ENCODE results near the gene ZNRD2. TPM values are rescaled to one million over a fixed set of nuclear protein-coding genes. Genes with fewer than 3 reads are reported as not detected.

Gene ZNRD2
- total and polyA plus RNA-seq, 2 experiments from 2014 or later = 20.5 to 52.4 TPM

DNA sequence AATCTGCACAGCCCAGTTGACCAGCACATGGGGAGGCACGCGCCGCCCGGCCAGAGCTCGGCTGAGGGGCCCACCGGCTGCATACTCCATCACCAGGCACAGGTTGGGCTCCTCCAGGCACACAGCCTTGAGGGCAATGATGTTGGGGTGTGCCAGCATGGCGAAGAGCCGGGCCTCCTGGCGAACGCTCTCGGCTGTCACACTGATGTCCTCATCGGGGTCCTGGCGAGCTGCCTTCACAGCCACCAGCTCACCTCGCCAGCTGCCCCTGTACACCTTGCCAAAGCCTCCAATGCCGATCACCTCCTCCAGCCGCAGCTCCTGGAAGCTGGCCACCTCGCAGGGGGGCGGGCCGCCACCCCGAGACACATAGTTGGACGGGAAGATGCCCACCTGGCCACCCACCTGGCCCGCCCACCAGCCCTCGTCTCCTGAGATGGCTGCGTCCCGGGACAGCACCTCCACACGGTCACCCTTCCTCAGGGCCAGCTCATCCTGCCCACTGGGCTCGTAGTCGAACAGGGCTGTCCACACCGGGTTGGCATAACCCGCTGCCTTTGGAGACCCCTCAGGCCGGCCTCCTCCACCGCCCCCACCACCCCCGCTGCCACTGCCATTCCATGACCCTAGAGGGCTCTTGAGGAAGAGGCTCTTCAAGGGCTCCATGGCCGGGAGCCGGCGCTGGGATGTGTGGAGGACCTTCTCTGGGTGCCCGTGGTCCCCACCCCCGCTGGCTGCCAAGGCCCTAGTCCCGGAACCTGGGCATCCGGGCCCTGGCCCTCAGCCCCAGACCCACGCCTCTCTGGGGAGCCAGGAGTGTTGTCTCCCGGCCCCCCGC lies 43.0 kb downstream of the ZNRD2 start:
- Histone ChIP-seq H3K9me3 (ENCODE audit: low read depth) (no peaks in the 10 kb centered on the region), H3K79me2 (peaks cover 77% of the 10 kb centered on the region), H4K20me1 (ENCODE audit: insufficient read depth, poor library complexity, severe bottlenecking) (peaks cover 51% of the 10 kb centered on the region), H3K9me2 (replicated peaks; ENCODE audit: insufficient read depth) (no peaks in the 10 kb centered on the region), H3K4me1 (ENCODE audit: insufficient read depth) (peaks cover 25% of the 10 kb centered on the region), H3K27ac (peak overlapping the region; percentile 88), H3K36me3 (replicated peaks; ENCODE audit: insufficient read depth, low read depth) (no peaks in the 10 kb centered on the region), H3K27me3 (no peaks in the 10 kb centered on the region), H2AFZ (peak overlapping the region; percentile 29), H3K4me3 (peak overlapping the region; percentile 32), H3K4me2 (peak overlapping the region; percentile 88)
- 53% methylated on average over 36 of the region's 43 CpGs for WGBS (ENCODE audit: low lambda C conversion rate, missing lambda C conversion rate)
- peak; percentile 58 for DNase-seq (ENCODE audit: low spot score)
- TF ChIP-seq, protein P1, sequence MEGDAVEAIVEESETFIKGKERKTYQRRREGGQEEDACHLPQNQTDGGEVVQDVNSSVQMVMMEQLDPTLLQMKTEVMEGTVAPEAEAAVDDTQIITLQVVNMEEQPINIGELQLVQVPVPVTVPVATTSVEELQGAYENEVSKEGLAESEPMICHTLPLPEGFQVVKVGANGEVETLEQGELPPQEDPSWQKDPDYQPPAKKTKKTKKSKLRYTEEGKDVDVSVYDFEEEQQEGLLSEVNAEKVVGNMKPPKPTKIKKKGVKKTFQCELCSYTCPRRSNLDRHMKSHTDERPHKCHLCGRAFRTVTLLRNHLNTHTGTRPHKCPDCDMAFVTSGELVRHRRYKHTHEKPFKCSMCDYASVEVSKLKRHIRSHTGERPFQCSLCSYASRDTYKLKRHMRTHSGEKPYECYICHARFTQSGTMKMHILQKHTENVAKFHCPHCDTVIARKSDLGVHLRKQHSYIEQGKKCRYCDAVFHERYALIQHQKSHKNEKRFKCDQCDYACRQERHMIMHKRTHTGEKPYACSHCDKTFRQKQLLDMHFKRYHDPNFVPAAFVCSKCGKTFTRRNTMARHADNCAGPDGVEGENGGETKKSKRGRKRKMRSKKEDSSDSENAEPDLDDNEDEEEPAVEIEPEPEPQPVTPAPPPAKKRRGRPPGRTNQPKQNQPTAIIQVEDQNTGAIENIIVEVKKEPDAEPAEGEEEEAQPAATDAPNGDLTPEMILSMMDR (IDR thresholded peaks at IDR 0.05; ENCODE audit: poor library complexity) = no peak
- no peak for TF ChIP-seq EZH2phosphoT487 (IDR thresholded peaks at IDR 0.05; ENCODE audit: low read depth, severe bottlenecking, unreplicated experiment)
- no peak for TF ChIP-seq EZH2 (IDR thresholded peaks at IDR 0.05; ENCODE audit: borderline replicate concordance)

DNA sequence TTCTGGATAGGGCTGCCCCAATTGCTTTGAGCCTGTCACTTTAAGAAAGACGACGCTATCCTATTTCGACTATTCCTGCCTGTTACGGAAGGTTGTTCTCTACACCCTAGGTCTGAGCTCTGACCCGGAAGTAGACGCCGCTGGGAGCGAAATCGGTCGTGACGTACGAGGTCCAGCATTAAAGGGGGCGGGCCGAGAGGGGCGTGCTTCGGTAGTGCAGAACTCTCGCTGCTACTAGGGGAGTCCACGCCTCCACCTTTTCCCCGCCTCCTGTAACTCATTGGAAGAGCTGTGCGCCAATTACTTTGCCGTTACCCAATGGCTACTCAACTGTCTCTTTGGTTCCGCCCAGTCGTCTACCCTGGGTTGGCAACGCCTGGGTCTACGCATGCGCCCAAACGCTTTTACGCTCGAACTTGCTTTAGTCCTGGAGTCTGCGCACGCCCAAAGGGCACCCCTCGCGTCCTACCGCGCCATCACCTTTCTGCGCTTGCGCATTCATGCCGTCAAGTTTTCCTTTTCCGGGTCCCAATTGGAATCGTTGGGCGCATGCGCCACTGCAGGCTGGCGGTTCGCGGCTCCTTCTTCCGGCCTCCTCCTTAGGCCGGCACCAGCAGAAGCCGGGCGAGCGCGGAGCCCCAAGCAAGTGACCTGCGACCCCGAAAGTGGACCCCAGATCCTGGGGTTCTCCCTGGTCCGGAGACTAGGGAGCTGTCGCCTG lies 45.1 kb downstream of the ZNRD2 start, which contains the start of gene PCNX3:
Gene PCNX3, plus strand, starts transcription at position 548 of the 721 bp plus-strand sequence. CDS start 536 bp downstream, outside the sequence.
- H3K27me3 ChIP-seq = no peaks in the 10 kb centered on the region
- under 1% methylated on average over 55 of the region's 55 CpGs for WGBS (ENCODE audit: low lambda C conversion rate, missing lambda C conversion rate)
- TF ChIP-seq EZH2phosphoT487 (IDR thresholded peaks at IDR 0.05; ENCODE audit: low read depth, severe bottlenecking, unreplicated experiment) (no peak), EZH2 (IDR thresholded peaks at IDR 0.05; ENCODE audit: borderline replicate concordance) (no peak)
- TF ChIP-seq, protein P1 (IDR thresholded peaks at IDR 0.05; ENCODE audit: poor library complexity) = no peak
- H3K4me3 ChIP-seq = peak within 1 kb of the TSS; percentile 81
- peaks cover 31% of the 10 kb centered on the region for H4K20me1 ChIP-seq (ENCODE audit: insufficient read depth, poor library complexity, severe bottlenecking)
- DNase-seq (ENCODE audit: low spot score) = peak; percentile 100
- H3K36me3 ChIP-seq (replicated peaks; ENCODE audit: insufficient read depth, low read depth) = no peaks in the 10 kb centered on the region
- H3K4me2 ChIP-seq = peak within 1 kb of the TSS; percentile 91
- H3K9me3 ChIP-seq (ENCODE audit: low read depth) = no peaks in the 10 kb centered on the region
- no peak within 1 kb of the TSS for H2AFZ ChIP-seq
- peaks cover 68% of the 10 kb centered on the region for H3K79me2 ChIP-seq
- peaks cover 25% of the 10 kb centered on the region for H3K4me1 ChIP-seq (ENCODE audit: insufficient read depth)
- peak within 1 kb of the TSS; percentile 88 for H3K27ac ChIP-seq
- no peaks in the 10 kb centered on the region for H3K9me2 ChIP-seq (replicated peaks; ENCODE audit: insufficient read depth)

DNA sequence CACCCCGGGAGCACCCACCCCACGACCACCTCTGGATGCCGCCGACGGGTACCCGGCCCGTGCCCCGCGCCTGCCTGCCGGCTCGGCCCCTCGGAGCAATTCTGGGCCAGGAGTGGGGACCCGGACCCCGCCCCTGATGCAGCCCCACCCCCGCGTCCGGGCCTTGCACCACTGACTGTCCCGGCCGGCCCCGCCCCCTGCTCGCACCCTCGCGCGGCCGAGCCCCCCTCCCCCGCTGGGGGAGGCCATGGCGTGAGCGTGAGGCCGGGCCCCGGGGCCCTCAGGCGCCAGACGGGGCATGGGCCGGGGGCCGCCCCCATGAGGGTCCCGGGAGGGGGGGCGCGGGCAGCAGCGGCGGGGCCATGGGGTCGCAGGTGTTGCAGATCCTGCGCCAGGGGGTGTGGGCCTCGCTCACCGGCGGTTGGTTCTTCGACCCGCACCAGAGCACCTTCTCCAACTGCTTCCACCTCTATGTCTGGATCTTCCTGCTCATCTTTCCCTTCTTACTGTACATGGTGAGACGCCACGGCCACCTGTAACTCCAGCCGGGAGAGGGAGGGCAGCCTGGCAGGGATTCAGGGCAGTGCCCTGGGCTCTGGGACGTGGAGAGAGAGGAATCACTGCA lies 45.8 kb downstream of the ZNRD2 start:
- peaks cover 24% of the 10 kb centered on the region for H4K20me1 ChIP-seq (ENCODE audit: insufficient read depth, poor library complexity, severe bottlenecking)
- peak overlapping the region; percentile 85 for H3K27ac ChIP-seq
- H3K4me1 ChIP-seq (ENCODE audit: insufficient read depth) = peaks cover 25% of the 10 kb centered on the region
- DNase-seq (ENCODE audit: low spot score) = peak; percentile 83
- 11% methylated on average over 11 of the region's 50 CpGs for WGBS (ENCODE audit: low lambda C conversion rate, missing lambda C conversion rate)
- peak overlapping the region; percentile 16 for H3K4me3 ChIP-seq
- no peaks in the 10 kb centered on the region for H3K27me3 ChIP-seq
- no peak overlapping the region for H2AFZ ChIP-seq
- TF ChIP-seq EZH2phosphoT487 (IDR thresholded peaks at IDR 0.05; ENCODE audit: low read depth, severe bottlenecking, unreplicated experiment) (no peak), EZH2 (IDR thresholded peaks at IDR 0.05; ENCODE audit: borderline replicate concordance) (no peak)
- TF ChIP-seq, protein P1 (IDR thresholded peaks at IDR 0.05; ENCODE audit: poor library complexity) = no peak
- H3K9me3 ChIP-seq (ENCODE audit: low read depth) = no peaks in the 10 kb centered on the region
- H3K36me3 ChIP-seq (replicated peaks; ENCODE audit: insufficient read depth, low read depth) = no peaks in the 10 kb centered on the region
- no peaks in the 10 kb centered on the region for H3K9me2 ChIP-seq (replicated peaks; ENCODE audit: insufficient read depth)
- H3K4me2 ChIP-seq = peak overlapping the region; percentile 91
- H3K79me2 ChIP-seq = peaks cover 61% of the 10 kb centered on the region
